CD4-positive, CD25-positive, alpha-beta regulatory T cell (primary cell): ENCODE measurements around the gene ESAM. TPM values are rescaled to one million over a fixed set of nuclear protein-coding genes. Genes with fewer than 3 reads are reported as not detected.

Experiments
- ATAC-seq, 2 donors: fragments of 150-1000 bp; cut with Tn5 transposase; one replicate each; pipeline ENCODE4 v1.10.0; 2021; ENCODE audit warnings: low read depth in 2 of 2, moderate number of reproducible peaks in 2 of 2, moderate library complexity in 1 of 2
- DNase-seq, 3 donors: peaks; one replicate each; pipeline versions ENCODE4 v3.0.0 to v3.0.0-alpha.2; 2012 to 2022; ENCODE audit warnings: mixed read lengths in 1 of 3
- H3K27ac ChIP-seq: one replicate; pipeline ENCODE4 v1.7.0; 2013; ENCODE audit warnings: mild to moderate bottlenecking, low read length; ENCODE audit not compliant: insufficient read depth, poor library complexity, severe bottlenecking
- H3K27me3 ChIP-seq: one replicate; pipeline ENCODE4 v1.7.0; 2013; ENCODE audit warnings: low read length; ENCODE audit not compliant: control insufficient read depth, insufficient read depth
- H3K36me3 ChIP-seq: one replicate; pipeline ENCODE4 v1.7.0; 2013; ENCODE audit warnings: mild to moderate bottlenecking, low read length, moderate library complexity; ENCODE audit not compliant: control insufficient read depth, insufficient read depth
- H3K4me1 ChIP-seq: 2 replicates; pipeline ENCODE4 v1.7.0; 2013; ENCODE audit warnings: mild to moderate bottlenecking, low read length; ENCODE audit not compliant: insufficient read depth, control insufficient read depth, poor library complexity, severe bottlenecking
- H3K4me3 ChIP-seq: one replicate; pipeline ENCODE4 v1.7.0; 2013; ENCODE audit warnings: low read depth, mild to moderate bottlenecking, low read length, moderate library complexity
- H3K9me3 ChIP-seq, 2 experiments: 1 replicate in 1 of 2; 2 replicates in 1 of 2; pipeline ENCODE4 v1.7.0; 2013; ENCODE audit warnings: low read length in 2 of 2, mild to moderate bottlenecking in 1 of 2, moderate library complexity in 1 of 2; ENCODE audit not compliant: control insufficient read depth in 2 of 2
- H3K27ac Mint-ChIP-seq, 3 donors: one replicate each; pipeline ENCODE4 v1.8.0; 2020 to 2022; ENCODE audit warnings: mild to moderate bottlenecking in 3 of 3, mixed read lengths in 3 of 3, moderate library complexity in 2 of 3
- H3K27me3 Mint-ChIP-seq: one replicate; pipeline ENCODE4 v1.8.0; 2022; ENCODE audit warnings: mild to moderate bottlenecking, mixed read lengths
- H3K36me3 Mint-ChIP-seq: one replicate; pipeline ENCODE4 v1.8.0; 2020; ENCODE audit warnings: mixed read lengths
- H3K4me1 Mint-ChIP-seq, 4 donors: one replicate each; pipeline ENCODE4 v1.8.0; 2020 to 2022; ENCODE audit warnings: mixed read lengths in 4 of 4, mild to moderate bottlenecking in 1 of 4
- H3K4me3 Mint-ChIP-seq, 4 donors: one replicate each; pipeline ENCODE4 v1.8.0; 2020 to 2022; ENCODE audit warnings: mild to moderate bottlenecking in 4 of 4, mixed read lengths in 4 of 4, moderate library complexity in 3 of 4
- H3K9me3 Mint-ChIP-seq, 7 donors: one replicate each; pipeline ENCODE4 v1.8.0; 2020 to 2022; ENCODE audit warnings: mixed read lengths in 7 of 7, mild to moderate bottlenecking in 3 of 7, moderate library complexity in 2 of 7
- polyA plus RNA-seq, 4 donors: library from polyadenylated mRNA; unstranded; fragments of 300-500 nt; fragmentation: Illumina TruSeq; gene quantifications; one replicate each; pipeline ENCODE4 v1.2.3, GENCODE V29; 2021
- total RNA-seq: library from RNA; stranded (reverse); gene quantifications from one replicate; pipeline ENCODE4 v1.2.3, GENCODE V29; 2022

ESAM gene
- total and polyA plus RNA-seq, 5 donors from 2014 or later: 0.55 to 3.1 (median 2.6) TPM; not detected in 1

- no peak overlapping the region for H3K27ac Mint-ChIP-seq
- peaks cover 21% of the 10 kb centered on the region for H3K27me3 Mint-ChIP-seq
- no peak for DNase-seq
- Histone ChIP-seq H3K36me3 (no peaks in the 10 kb centered on the region), H3K27me3 (peaks cover 7% of the 10 kb centered on the region), H3K4me3 (no peak overlapping the region), H3K27ac (no peak overlapping the region), H3K9me3 (no peaks in the 10 kb centered on the region), H3K4me1 (no peaks in the 10 kb centered on the region)
- no peaks in the 10 kb centered on the region for H3K9me3 Mint-ChIP-seq
- H3K4me1 Mint-ChIP-seq: peaks cover 0 to 5% (median 1%) of the 10 kb centered on the region in 4 donors
- ATAC-seq: no peak
- no peaks in the 10 kb centered on the region for H3K36me3 Mint-ChIP-seq
- no peak overlapping the region for H3K4me3 Mint-ChIP-seq
Observed at GRCh38 chr11:124729571-124729970, 32.5 kb downstream of the ESAM start.

- no peaks in the 10 kb centered on the region for H3K9me3 Mint-ChIP-seq
- H3K4me1 Mint-ChIP-seq: peaks cover 0 to 5% (median 1%) of the 10 kb centered on the region in 4 donors
- H3K27ac Mint-ChIP-seq: no peak overlapping the region
- ATAC-seq (no peak), DNase-seq (no peak)
- Histone ChIP-seq H3K4me3 (no peak overlapping the region), H3K4me1 (no peaks in the 10 kb centered on the region), H3K27me3 (peaks cover 10% of the 10 kb centered on the region), H3K9me3 (no peaks in the 10 kb centered on the region), H3K27ac (no peak overlapping the region), H3K36me3 (no peaks in the 10 kb centered on the region)
- no peak overlapping the region for H3K4me3 Mint-ChIP-seq
- peaks cover 21% of the 10 kb centered on the region for H3K27me3 Mint-ChIP-seq
- no peaks in the 10 kb centered on the region for H3K36me3 Mint-ChIP-seq
Observed at GRCh38 chr11:124728134-124728533, 34.0 kb downstream of the ESAM start.

GRCh38 chr11:124727474-124727873 is 34.6 kb downstream of the ESAM start:
- Mint-ChIP-seq H3K27me3 (peaks cover 26% of the 10 kb centered on the region), H3K27ac (no peak overlapping the region), H3K36me3 (no peaks in the 10 kb centered on the region), H3K4me1 (peaks cover 0 to 10% (median 1%) of the 10 kb centered on the region in 4 donors), H3K9me3 (no peaks in the 10 kb centered on the region), H3K4me3 (no peak overlapping the region)
- no peaks in the 10 kb centered on the region for H3K4me1 ChIP-seq
- peaks cover 11% of the 10 kb centered on the region for H3K27me3 ChIP-seq
- no peak for ATAC-seq
- no peak for DNase-seq
- H3K9me3 ChIP-seq: no peaks in the 10 kb centered on the region
- H3K27ac ChIP-seq: no peak overlapping the region
- H3K4me3 ChIP-seq: no peak overlapping the region
- no peaks in the 10 kb centered on the region for H3K36me3 ChIP-seq

- ATAC-seq (no peak), DNase-seq (no peak)
- Histone ChIP-seq H3K4me1 (no peaks in the 10 kb centered on the region), H3K9me3 (no peaks in the 10 kb centered on the region), H3K36me3 (no peaks in the 10 kb centered on the region), H3K27ac (no peak overlapping the region), H3K4me3 (no peak overlapping the region), H3K27me3 (peaks cover 16% of the 10 kb centered on the region)
- peaks cover 34% of the 10 kb centered on the region for H3K27me3 Mint-ChIP-seq
- no peak overlapping the region for H3K4me3 Mint-ChIP-seq
- peaks cover 0 to 2% (median 0%) of the 10 kb centered on the region in 7 donors for H3K9me3 Mint-ChIP-seq
- H3K4me1 Mint-ChIP-seq: peaks cover 0 to 11% (median 1%) of the 10 kb centered on the region in 4 donors
- H3K36me3 Mint-ChIP-seq: no peaks in the 10 kb centered on the region
- no peak overlapping the region for H3K27ac Mint-ChIP-seq
Observed at GRCh38 chr11:124725719-124726105, 36.4 kb downstream of the ESAM start.

GRCh38 chr11:124724979-124725718 is 36.9 kb downstream of the ESAM start:
- DNase-seq (no peak), ATAC-seq (no peak)
- peaks cover 0 to 2% (median 0%) of the 10 kb centered on the region in 7 donors for H3K9me3 Mint-ChIP-seq
- no peak overlapping the region for H3K4me3 ChIP-seq
- no peaks in the 10 kb centered on the region for H3K36me3 Mint-ChIP-seq
- H3K36me3 ChIP-seq: no peaks in the 10 kb centered on the region
- peaks cover 0 to 11% (median 1%) of the 10 kb centered on the region in 4 donors for H3K4me1 Mint-ChIP-seq
- H3K9me3 ChIP-seq: no peaks in the 10 kb centered on the region
- H3K4me1 ChIP-seq: no peaks in the 10 kb centered on the region
- H3K27ac Mint-ChIP-seq: no peak overlapping the region
- H3K27me3 ChIP-seq: peaks cover 15% of the 10 kb centered on the region
- no peak overlapping the region for H3K27ac ChIP-seq
- no peak overlapping the region for H3K4me3 Mint-ChIP-seq
- peaks cover 35% of the 10 kb centered on the region for H3K27me3 Mint-ChIP-seq

GRCh38 chr11:124722176-124722575 is 39.9 kb downstream of the ESAM start:
- Histone ChIP-seq H3K27ac (no peak overlapping the region), H3K27me3 (peaks cover 37% of the 10 kb centered on the region), H3K36me3 (no peaks in the 10 kb centered on the region), H3K4me3 (no peak overlapping the region), H3K4me1 (peaks cover 9% of the 10 kb centered on the region), H3K9me3 (no peaks in the 10 kb centered on the region)
- DNase-seq: no peak
- ATAC-seq: no peak
- H3K36me3 Mint-ChIP-seq: no peaks in the 10 kb centered on the region
- no peak overlapping the region for H3K4me3 Mint-ChIP-seq
- H3K27me3 Mint-ChIP-seq: peaks cover 54% of the 10 kb centered on the region
- peaks cover 5 to 23% (median 8%) of the 10 kb centered on the region in 4 donors for H3K4me1 Mint-ChIP-seq
- peaks cover 0 to 2% (median 0%) of the 10 kb centered on the region in 7 donors for H3K9me3 Mint-ChIP-seq
- H3K27ac Mint-ChIP-seq: peak overlapping the region in 1 of 3 donors; percentile 57

- Mint-ChIP-seq H3K27ac (no peak overlapping the region), H3K27me3 (peaks cover 62% of the 10 kb centered on the region), H3K4me3 (no peak overlapping the region), H3K9me3 (peaks cover 0 to 2% (median 0%) of the 10 kb centered on the region in 7 donors), H3K36me3 (peaks cover 7% of the 10 kb centered on the region), H3K4me1 (peaks cover 5 to 21% (median 7%) of the 10 kb centered on the region in 4 donors)
- ATAC-seq: no peak
- H3K36me3 ChIP-seq: no peaks in the 10 kb centered on the region
- H3K4me1 ChIP-seq: peaks cover 9% of the 10 kb centered on the region
- no peak overlapping the region for H3K4me3 ChIP-seq
- H3K27ac ChIP-seq: no peak overlapping the region
- no peaks in the 10 kb centered on the region for H3K9me3 ChIP-seq
- H3K27me3 ChIP-seq: peaks cover 37% of the 10 kb centered on the region
- DNase-seq: no peak
Observed at GRCh38 chr11:124719534-124719933, 42.6 kb downstream of the ESAM start.

- H3K4me1 Mint-ChIP-seq: peaks cover 5 to 21% (median 7%) of the 10 kb centered on the region in 4 donors
- DNase-seq (no peak), ATAC-seq (no peak)
- H3K27me3 Mint-ChIP-seq: peaks cover 65% of the 10 kb centered on the region
- H3K9me3 Mint-ChIP-seq: peaks cover 0 to 2% (median 0%) of the 10 kb centered on the region in 7 donors
- Histone ChIP-seq H3K4me1 (peaks cover 9% of the 10 kb centered on the region), H3K36me3 (no peaks in the 10 kb centered on the region), H3K9me3 (no peaks in the 10 kb centered on the region), H3K27ac (no peak overlapping the region), H3K4me3 (no peak overlapping the region), H3K27me3 (peaks cover 39% of the 10 kb centered on the region)
- peaks cover 7% of the 10 kb centered on the region for H3K36me3 Mint-ChIP-seq
- no peak overlapping the region for H3K27ac Mint-ChIP-seq
- no peak overlapping the region for H3K4me3 Mint-ChIP-seq
Observed at GRCh38 chr11:124718801-124719200, 43.3 kb downstream of the ESAM start.
